Peyer's patch (tissue), 4 donors: ENCODE data around the gene CALB2.

Source experiments
- POLR2A ChIP-seq, 2 donors: fragments of 450-650 bp; IDR thresholded peaks; one replicate each; pipeline ENCODE4 v1.5.1; 2017; ENCODE audit warnings: antibody characterized with exemption in 2 of 2, mild to moderate bottlenecking in 2 of 2, moderate library complexity in 2 of 2
- TF ChIP-seq, protein P1 (sequence below), 6 experiments: fragments of 450-650 bp in 4 of 6; fragments of 200-600 bp in 2 of 6; sonication (generic) in 1 of 6; IDR thresholded peaks; one replicate each; pipeline ENCODE4 v1.5.1; 2017 to 2019; ENCODE audit warnings: antibody characterized with exemption in 6 of 6, mild to moderate bottlenecking in 3 of 6, moderate library complexity in 1 of 6

- TF ChIP-seq POLR2A (IDR thresholded peaks at IDR 0.05), result no peak
- TF ChIP-seq, protein P1, sequence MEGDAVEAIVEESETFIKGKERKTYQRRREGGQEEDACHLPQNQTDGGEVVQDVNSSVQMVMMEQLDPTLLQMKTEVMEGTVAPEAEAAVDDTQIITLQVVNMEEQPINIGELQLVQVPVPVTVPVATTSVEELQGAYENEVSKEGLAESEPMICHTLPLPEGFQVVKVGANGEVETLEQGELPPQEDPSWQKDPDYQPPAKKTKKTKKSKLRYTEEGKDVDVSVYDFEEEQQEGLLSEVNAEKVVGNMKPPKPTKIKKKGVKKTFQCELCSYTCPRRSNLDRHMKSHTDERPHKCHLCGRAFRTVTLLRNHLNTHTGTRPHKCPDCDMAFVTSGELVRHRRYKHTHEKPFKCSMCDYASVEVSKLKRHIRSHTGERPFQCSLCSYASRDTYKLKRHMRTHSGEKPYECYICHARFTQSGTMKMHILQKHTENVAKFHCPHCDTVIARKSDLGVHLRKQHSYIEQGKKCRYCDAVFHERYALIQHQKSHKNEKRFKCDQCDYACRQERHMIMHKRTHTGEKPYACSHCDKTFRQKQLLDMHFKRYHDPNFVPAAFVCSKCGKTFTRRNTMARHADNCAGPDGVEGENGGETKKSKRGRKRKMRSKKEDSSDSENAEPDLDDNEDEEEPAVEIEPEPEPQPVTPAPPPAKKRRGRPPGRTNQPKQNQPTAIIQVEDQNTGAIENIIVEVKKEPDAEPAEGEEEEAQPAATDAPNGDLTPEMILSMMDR (IDR thresholded peaks at IDR 0.05), result no peak
Observed at GRCh38 chr16:71327720-71328119, 30.8 kb upstream of the CALB2 start.
